Osteocyte (in vitro differentiated cells): ENCODE measurements around the gene HHLA2. TPM values are rescaled to one million over a fixed set of nuclear protein-coding genes. Genes with fewer than 3 reads are reported as not detected.
"Not testable (repeated sequence)": the region's sequence is repeated elsewhere in the genome, so short reads cannot be mapped to it uniquely, and the experiment has no call there.

ENCODE experiments used
- DNase-seq: peaks from one replicate; pipeline ENCODE4 v3.0.0; 2021; ENCODE audit warnings: mixed read lengths; ENCODE audit not compliant: unreplicated experiment; ENCODE audit errors: extremely low spot score
- H3K27ac Mint-ChIP-seq: one replicate; pipeline ENCODE4 v1.8.0; 2021; ENCODE audit warnings: mild to moderate bottlenecking, mixed read lengths; ENCODE audit not compliant: unreplicated experiment
- H3K27me3 Mint-ChIP-seq: one replicate; pipeline ENCODE4 v1.8.0; 2021; ENCODE audit warnings: mixed read lengths; ENCODE audit not compliant: unreplicated experiment
- H3K36me3 Mint-ChIP-seq: one replicate; pipeline ENCODE4 v1.8.0; 2021; ENCODE audit warnings: mixed read lengths; ENCODE audit not compliant: unreplicated experiment
- H3K4me1 Mint-ChIP-seq: one replicate; pipeline ENCODE4 v1.8.0; 2021; ENCODE audit warnings: mixed read lengths; ENCODE audit not compliant: unreplicated experiment
- H3K4me3 Mint-ChIP-seq: one replicate; pipeline ENCODE4 v1.8.0; 2021; ENCODE audit warnings: mild to moderate bottlenecking, moderate library complexity, mixed read lengths; ENCODE audit not compliant: unreplicated experiment
- H3K9me3 Mint-ChIP-seq: one replicate; pipeline ENCODE4 v1.8.0; 2021; ENCODE audit warnings: mixed read lengths; ENCODE audit not compliant: unreplicated experiment
- total RNA-seq: library from RNA; stranded (reverse); gene quantifications from 2 replicates; pipeline ENCODE4 v1.2.1, GENCODE V29; 2021
- TF ChIP-seq, protein P1 (sequence below): fragments of 200-600 bp; sonication (generic); IDR thresholded peaks from 2 replicates; pipeline ENCODE4 v1.5.0; 2021; ENCODE audit warnings: antibody characterized with exemption, mild to moderate bottlenecking, moderate library complexity

HHLA2 gene
- total RNA-seq, 1 donor from 2014 or later, result not detected

DNA sequence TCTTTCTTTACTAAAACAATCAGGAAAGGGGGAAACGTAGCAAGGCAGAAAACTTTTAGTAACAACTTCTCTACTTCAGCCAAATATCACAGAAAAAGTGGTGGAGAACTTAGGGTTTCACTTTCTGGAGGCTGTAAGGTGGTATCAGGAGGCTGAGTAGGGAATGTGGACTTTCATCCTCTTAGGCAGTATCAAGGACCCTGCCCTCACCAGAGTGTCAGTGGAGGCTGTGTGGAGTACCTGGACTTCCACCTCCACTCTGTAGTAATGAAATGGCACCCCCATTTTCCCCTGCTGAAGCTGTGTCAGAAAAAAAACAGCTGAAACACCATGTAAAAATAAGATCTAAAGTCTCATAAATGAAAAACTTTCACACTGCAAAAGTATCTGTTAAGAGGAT lies 11.2 kb upstream of the HHLA2 start:
- H3K27me3 Mint-ChIP-seq, result peaks cover 9% of the 10 kb centered on the region
- no peaks in the 10 kb centered on the region for H3K9me3 Mint-ChIP-seq
- H3K4me3 Mint-ChIP-seq, result no peak overlapping the region

DNA sequence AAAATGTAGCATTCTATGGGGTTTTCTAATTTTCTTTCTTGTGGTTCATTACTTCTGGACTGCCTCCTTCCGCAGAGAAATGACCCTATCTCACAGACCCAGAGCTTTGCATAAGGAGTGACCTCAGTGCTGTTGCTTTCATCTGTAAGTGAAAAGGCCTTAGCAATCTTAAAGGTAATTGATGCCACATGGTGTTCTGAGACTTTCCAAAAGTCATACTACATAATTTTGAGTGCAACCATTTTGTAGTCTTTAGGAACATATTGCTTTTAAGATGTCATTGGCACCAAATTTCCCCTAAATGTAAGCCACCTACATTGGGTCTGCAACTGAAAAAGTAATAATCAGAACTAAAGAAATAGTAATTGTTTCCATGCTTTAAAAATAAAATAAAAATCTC lies 9.2 kb upstream of the HHLA2 start:
- H3K9me3 Mint-ChIP-seq, result no peaks in the 10 kb centered on the region
- no peaks in the 10 kb centered on the region for H3K4me1 Mint-ChIP-seq
- no peak overlapping the region for H3K27ac Mint-ChIP-seq
- TF ChIP-seq, protein P1, sequence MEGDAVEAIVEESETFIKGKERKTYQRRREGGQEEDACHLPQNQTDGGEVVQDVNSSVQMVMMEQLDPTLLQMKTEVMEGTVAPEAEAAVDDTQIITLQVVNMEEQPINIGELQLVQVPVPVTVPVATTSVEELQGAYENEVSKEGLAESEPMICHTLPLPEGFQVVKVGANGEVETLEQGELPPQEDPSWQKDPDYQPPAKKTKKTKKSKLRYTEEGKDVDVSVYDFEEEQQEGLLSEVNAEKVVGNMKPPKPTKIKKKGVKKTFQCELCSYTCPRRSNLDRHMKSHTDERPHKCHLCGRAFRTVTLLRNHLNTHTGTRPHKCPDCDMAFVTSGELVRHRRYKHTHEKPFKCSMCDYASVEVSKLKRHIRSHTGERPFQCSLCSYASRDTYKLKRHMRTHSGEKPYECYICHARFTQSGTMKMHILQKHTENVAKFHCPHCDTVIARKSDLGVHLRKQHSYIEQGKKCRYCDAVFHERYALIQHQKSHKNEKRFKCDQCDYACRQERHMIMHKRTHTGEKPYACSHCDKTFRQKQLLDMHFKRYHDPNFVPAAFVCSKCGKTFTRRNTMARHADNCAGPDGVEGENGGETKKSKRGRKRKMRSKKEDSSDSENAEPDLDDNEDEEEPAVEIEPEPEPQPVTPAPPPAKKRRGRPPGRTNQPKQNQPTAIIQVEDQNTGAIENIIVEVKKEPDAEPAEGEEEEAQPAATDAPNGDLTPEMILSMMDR, result no peak
- no peak overlapping the region for H3K4me3 Mint-ChIP-seq
- H3K36me3 Mint-ChIP-seq, result no peaks in the 10 kb centered on the region
- DNase-seq, result no peak
- H3K27me3 Mint-ChIP-seq, result peaks cover 7% of the 10 kb centered on the region

More for the DNA sequence above, 11.2 kb upstream of the HHLA2 start:
- no peak for DNase-seq
- no peaks in the 10 kb centered on the region for H3K36me3 Mint-ChIP-seq
- H3K4me1 Mint-ChIP-seq, result no peaks in the 10 kb centered on the region
- H3K27ac Mint-ChIP-seq, result no peak overlapping the region
- TF ChIP-seq, protein P1, result no peak

DNA sequence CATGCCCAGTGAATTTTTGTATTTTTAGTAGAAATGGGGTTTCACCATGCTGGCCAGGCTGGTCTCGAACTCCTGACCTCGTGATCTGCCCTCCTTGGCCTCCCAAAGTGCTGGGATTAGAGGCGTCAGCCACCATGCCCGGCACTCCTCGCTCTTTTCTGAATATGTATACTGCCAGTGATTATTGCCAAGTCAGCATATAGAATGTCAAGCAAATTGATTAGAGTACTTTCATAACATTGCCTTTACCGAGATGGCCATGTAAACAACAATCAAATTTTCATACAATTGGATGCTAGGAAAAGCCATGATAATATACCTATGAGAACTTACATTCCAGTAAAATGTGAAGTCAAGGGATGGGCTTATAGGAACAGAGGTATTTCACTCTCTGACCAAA lies 8.2 kb upstream of the HHLA2 start:
- not testable (repeated sequence) for H3K4me3 Mint-ChIP-seq, H3K36me3 Mint-ChIP-seq, H3K27ac Mint-ChIP-seq, DNase-seq, H3K27me3 Mint-ChIP-seq, H3K4me1 Mint-ChIP-seq, H3K9me3 Mint-ChIP-seq

DNA sequence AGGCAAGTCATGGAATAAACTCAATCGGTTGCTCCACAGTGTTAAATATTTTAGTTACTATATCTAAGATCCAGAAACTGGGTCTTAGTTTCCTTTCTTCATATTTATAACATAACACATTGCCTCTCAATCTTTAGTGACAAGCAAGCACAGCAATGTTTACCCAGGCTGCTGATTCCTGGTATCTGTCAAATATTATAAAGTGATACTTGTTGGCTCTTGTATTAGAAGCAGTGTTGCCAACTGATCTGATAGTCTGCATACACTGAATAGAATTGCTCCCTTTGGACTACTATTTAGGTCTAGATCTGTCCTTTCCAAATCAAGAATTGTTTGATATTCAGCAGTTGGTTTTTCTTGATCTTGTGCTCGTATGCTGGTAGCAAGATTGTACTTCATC lies 7.2 kb upstream of the HHLA2 start:
- Mint-ChIP-seq H3K27me3 (peaks cover 3% of the 10 kb centered on the region), H3K9me3 (no peaks in the 10 kb centered on the region), H3K4me1 (no peaks in the 10 kb centered on the region), H3K36me3 (no peaks in the 10 kb centered on the region), H3K27ac (no peak overlapping the region), H3K4me3 (no peak overlapping the region)
- no peak for DNase-seq
- TF ChIP-seq, protein P1, result no peak

DNA sequence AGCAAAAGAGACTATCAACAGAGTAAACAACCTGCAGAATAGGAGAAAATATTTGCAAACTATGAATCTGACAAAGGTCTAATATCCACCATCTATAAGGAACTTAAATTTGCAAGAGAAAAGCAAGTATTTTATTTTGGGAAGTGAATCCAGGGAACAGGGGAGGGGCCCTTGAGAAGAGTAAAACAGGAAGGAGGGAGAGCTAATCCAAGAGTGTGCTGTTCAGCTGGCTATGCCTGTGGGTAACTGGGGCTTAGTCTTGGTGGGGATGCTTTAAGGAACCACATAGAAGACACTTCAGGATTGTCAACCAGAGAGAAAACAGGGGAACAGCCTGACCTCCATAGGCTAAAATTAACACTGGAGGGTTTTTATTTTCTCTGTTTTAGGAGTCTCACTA lies 3.9 kb upstream of the HHLA2 start:
- H3K27ac Mint-ChIP-seq, result no peak overlapping the region
- no peaks in the 10 kb centered on the region for H3K4me1 Mint-ChIP-seq
- H3K27me3 Mint-ChIP-seq, result no peaks in the 10 kb centered on the region
- H3K9me3 Mint-ChIP-seq, result no peaks in the 10 kb centered on the region
- DNase-seq, result no peak
- no peak overlapping the region for H3K4me3 Mint-ChIP-seq
- no peaks in the 10 kb centered on the region for H3K36me3 Mint-ChIP-seq
- TF ChIP-seq, protein P1, result no peak

DNA sequence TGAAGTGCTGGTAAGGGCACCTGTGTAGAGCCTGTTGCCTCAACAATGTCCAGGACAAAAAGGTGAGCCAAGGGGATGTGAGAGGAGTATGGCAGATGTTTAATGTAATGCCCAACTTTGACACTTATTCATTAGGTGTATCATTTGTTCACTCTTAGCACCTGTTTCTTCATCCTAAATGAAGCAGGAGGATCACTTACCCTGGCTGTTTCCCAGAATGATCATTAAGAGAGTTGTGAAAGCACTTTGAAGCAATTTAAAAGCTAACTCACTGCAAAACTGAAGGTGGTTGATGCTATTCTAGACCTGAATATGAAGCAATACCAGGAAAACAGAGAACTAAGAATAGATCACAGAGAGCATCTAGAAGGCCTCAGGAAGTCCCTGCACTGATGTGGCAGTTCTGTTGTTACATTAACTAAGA lies 3.4 kb upstream of the HHLA2 start:
- H3K27ac Mint-ChIP-seq, result no peak overlapping the region
- no peaks in the 10 kb centered on the region for H3K36me3 Mint-ChIP-seq
- H3K4me3 Mint-ChIP-seq, result no peak overlapping the region
- H3K9me3 Mint-ChIP-seq, result no peaks in the 10 kb centered on the region
- no peak for DNase-seq
- H3K4me1 Mint-ChIP-seq, result no peaks in the 10 kb centered on the region
- H3K27me3 Mint-ChIP-seq, result no peaks in the 10 kb centered on the region
- TF ChIP-seq, protein P1, result no peak
